DOHH2 (cell line): ENCODE measurements around the gene LASP1NB.

Experiments
- H3F3A ChIP-seq: fragments of 200-600 bp; sonication (generic), shearing (Covaris generic); 2 replicates; pipeline ENCODE4 v1.6.0; 2016; ENCODE audit warnings: antibody characterized with exemption, mild to moderate bottlenecking; ENCODE audit not compliant: control insufficient read depth, insufficient read depth
- H3K27ac ChIP-seq: fragments of 200-600 bp; sonication (generic); 2 replicates; pipeline ENCODE4 v1.5.1; 2014; ENCODE audit warnings: low read depth, mild to moderate bottlenecking, low read length, moderate library complexity
- H3K27me3 ChIP-seq: fragments of 200-600 bp; sonication (generic); 2 replicates; pipeline ENCODE4 v1.6.1; 2014; ENCODE audit warnings: mild to moderate bottlenecking, low read length, mixed read lengths; ENCODE audit not compliant: control insufficient read depth
- H3K36me3 ChIP-seq: fragments of 200-600 bp; sonication (generic); 2 replicates; pipeline ENCODE4 v1.6.1; 2014; ENCODE audit warnings: mild to moderate bottlenecking, low read length, moderate library complexity, mixed read lengths; ENCODE audit not compliant: control insufficient read depth
- H3K4me1 ChIP-seq: fragments of 200-600 bp; sonication (generic); 2 replicates; pipeline ENCODE4 v1.6.1; 2014; ENCODE audit warnings: mild to moderate bottlenecking, low read length, mixed read lengths; ENCODE audit not compliant: control insufficient read depth
- H3K4me2 ChIP-seq: fragments of 200-600 bp; sonication (generic); 2 replicates; pipeline ENCODE4 v1.6.0; 2014; ENCODE audit warnings: mild to moderate bottlenecking, low read length, moderate library complexity
- H3K4me3 ChIP-seq: fragments of 200-600 bp; sonication (generic); 2 replicates; pipeline ENCODE4 v1.5.1; 2014; ENCODE audit warnings: mild to moderate bottlenecking, low read length, mixed read lengths
- H3K79me2 ChIP-seq: fragments of 200-600 bp; sonication (generic); 2 replicates; pipeline ENCODE4 v1.6.1; 2014; ENCODE audit warnings: mild to moderate bottlenecking, low read length, mixed read lengths; ENCODE audit not compliant: control insufficient read depth
- H3K9me2 ChIP-seq: fragments of 200-600 bp; sonication (generic); replicated peaks from 2 replicates; pipeline ENCODE4 v1.6.1; 2014; ENCODE audit warnings: mild to moderate bottlenecking, low read length, mixed read lengths; ENCODE audit not compliant: control insufficient read depth
- H3K9me3 ChIP-seq: fragments of 200-600 bp; sonication (generic); 2 replicates; pipeline ENCODE4 v1.6.1; 2014; ENCODE audit warnings: antibody characterized with exemption, low read length, mixed read lengths; ENCODE audit not compliant: control insufficient read depth, insufficient read depth
- H4K20me1 ChIP-seq: fragments of 200-600 bp; sonication (generic); 2 replicates; pipeline ENCODE4 v1.6.0; 2014; ENCODE audit warnings: low read depth, mild to moderate bottlenecking, antibody characterized with exemption, low read length, moderate library complexity; ENCODE audit not compliant: control insufficient read depth, insufficient read depth
- CTCF ChIP-seq: fragments of 200-600 bp; sonication (generic); IDR thresholded peaks from one replicate; pipeline ENCODE4 v1.5.1; 2014; ENCODE audit warnings: antibody characterized with exemption, mild to moderate bottlenecking, low read depth, low read length; ENCODE audit not compliant: poor library complexity, severe bottlenecking
- EZH2phosphoT487 ChIP-seq: fragments of 200-600 bp; sonication (generic); IDR thresholded peaks from 2 replicates; pipeline ENCODE4 v1.6.1; 2017; ENCODE audit warnings: borderline replicate concordance, mild to moderate bottlenecking, antibody characterized with exemption, low read length, moderate library complexity, mixed read lengths

The LASP1NB gene

GRCh38 chr17:38914741-38915638 is 10.4 kb upstream of the LASP1NB start:
- no peak for TF ChIP-seq EZH2phosphoT487
- peak; percentile 15 for TF ChIP-seq CTCF
- Histone ChIP-seq H3K27ac (no peak overlapping the region), H4K20me1 (no peaks in the 10 kb centered on the region), H3K9me3 (no peaks in the 10 kb centered on the region), H3K4me1 (no peaks in the 10 kb centered on the region), H3K4me2 (no peak overlapping the region), H3K36me3 (peaks cover 53% of the 10 kb centered on the region), H3F3A (no peaks in the 10 kb centered on the region; the same call in 1 of the 2 replicates), H3K27me3 (no peaks in the 10 kb centered on the region), H3K4me3 (no peak overlapping the region), H3K79me2 (no peaks in the 10 kb centered on the region), H3K9me2 (no peaks in the 10 kb centered on the region)

- no peak overlapping the region for H3K27ac ChIP-seq
- H4K20me1 ChIP-seq: no peaks in the 10 kb centered on the region
- 0 out of 2 replicates have a peak, but pooled peaks cover 3% of the 10 kb centered on the region for H3K4me1 ChIP-seq
- TF ChIP-seq CTCF (no peak), EZH2phosphoT487 (no peak)
- H3K9me2 ChIP-seq: no peaks in the 10 kb centered on the region
- H3F3A ChIP-seq: no peaks in the 10 kb centered on the region; the same call in 1 of the 2 replicates
- no peaks in the 10 kb centered on the region for H3K9me3 ChIP-seq
- H3K4me3 ChIP-seq: no peak overlapping the region
- no peaks in the 10 kb centered on the region for H3K79me2 ChIP-seq
- H3K36me3 ChIP-seq: peaks cover 53% of the 10 kb centered on the region
- no peaks in the 10 kb centered on the region for H3K27me3 ChIP-seq
- H3K4me2 ChIP-seq: no peak overlapping the region
Measured at GRCh38 chr17:38915639-38915995, 9.8 kb upstream of the LASP1NB start.

- H3K27ac ChIP-seq: no peak overlapping the region
- no peaks in the 10 kb centered on the region for H3K9me2 ChIP-seq
Measured at GRCh38 chr17:38916771-38917170, 8.6 kb upstream of the LASP1NB start.

More at GRCh38 chr17:38916771-38917170, 8.6 kb upstream of the LASP1NB start:
- Histone ChIP-seq H3F3A (no peaks in the 10 kb centered on the region; the same call in 1 of the 2 replicates), H3K9me3 (no peaks in the 10 kb centered on the region), H3K27me3 (no peaks in the 10 kb centered on the region), H3K4me3 (no peak overlapping the region), H3K79me2 (no peaks in the 10 kb centered on the region), H3K36me3 (peaks cover 53% of the 10 kb centered on the region), H3K4me1 (peaks cover 9% of the 10 kb centered on the region), H4K20me1 (no peaks in the 10 kb centered on the region), H3K4me2 (no peak overlapping the region)
- TF ChIP-seq CTCF (no peak), EZH2phosphoT487 (no peak)
